Measurements from ENCODE around the gene ATP2A3. TPM values are rescaled to one million over a fixed set of nuclear protein-coding genes. Genes with fewer than 3 reads are reported as not detected.

ATP2A3 gene
- total RNA-seq, 2 donors from 2014 or later: 16.3 to 44.5 TPM

DNA sequence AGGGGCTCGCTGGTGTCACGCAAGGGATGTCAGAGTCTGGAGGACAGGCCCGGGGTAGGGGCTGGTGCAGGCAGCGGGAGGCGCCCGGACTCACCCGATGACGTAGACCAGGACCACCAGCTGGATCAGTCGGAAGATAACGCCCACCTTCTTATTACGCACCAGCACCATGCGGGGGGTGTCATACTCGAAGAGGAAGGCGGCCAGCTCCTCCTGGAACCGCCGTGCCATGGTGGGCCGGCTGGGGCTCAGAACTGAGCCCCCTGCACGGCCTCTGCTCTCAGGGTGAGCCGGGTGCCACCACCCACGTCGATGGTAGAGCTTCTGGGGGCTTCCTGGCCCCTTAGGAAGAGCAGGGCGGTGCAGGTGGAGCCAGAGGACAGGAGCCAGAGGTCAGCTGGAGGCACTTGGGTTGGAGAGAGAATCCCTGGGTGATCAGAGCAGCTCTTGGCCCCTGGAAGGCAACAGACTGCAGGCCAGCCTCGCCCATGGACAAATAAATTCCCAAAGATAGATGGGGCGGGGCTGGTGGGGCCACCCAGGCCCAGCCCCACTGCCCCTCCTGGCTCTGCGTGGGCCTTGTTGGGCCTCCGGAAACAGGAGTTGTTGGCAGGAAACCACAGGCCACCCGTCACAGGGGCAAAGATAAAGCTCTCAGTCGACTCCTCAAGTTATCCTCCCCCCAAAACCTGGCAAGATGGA, 48.1 kb downstream of the ATP2A3 start, which contains the start of gene P2RX1:
TSS of gene P2RX1 (minus strand) at position 471 of the 702 bp plus-strand sequence. CDS start at position 231, 240 bp downstream.
- DNase-seq (ENCODE audit: low spot score): no peak
- Histone ChIP-seq H3K36me3 (no peaks in the 10 kb centered on the region), H3K4me1 (replicated peaks) (no peaks in the 10 kb centered on the region), H3K4me3 (no peak within 1 kb of the TSS), H3K27ac (peak within 1 kb of the TSS in 1 of 2 donors; percentile 35), H3K9me3 (no peaks in the 10 kb centered on the region), H3K27me3 (replicated peaks; ENCODE audit: insufficient read depth) (no peaks in the 10 kb centered on the region)
- 70% methylated on average over 28 of the region's 28 CpGs for WGBS
- TF ChIP-seq, protein P1, sequence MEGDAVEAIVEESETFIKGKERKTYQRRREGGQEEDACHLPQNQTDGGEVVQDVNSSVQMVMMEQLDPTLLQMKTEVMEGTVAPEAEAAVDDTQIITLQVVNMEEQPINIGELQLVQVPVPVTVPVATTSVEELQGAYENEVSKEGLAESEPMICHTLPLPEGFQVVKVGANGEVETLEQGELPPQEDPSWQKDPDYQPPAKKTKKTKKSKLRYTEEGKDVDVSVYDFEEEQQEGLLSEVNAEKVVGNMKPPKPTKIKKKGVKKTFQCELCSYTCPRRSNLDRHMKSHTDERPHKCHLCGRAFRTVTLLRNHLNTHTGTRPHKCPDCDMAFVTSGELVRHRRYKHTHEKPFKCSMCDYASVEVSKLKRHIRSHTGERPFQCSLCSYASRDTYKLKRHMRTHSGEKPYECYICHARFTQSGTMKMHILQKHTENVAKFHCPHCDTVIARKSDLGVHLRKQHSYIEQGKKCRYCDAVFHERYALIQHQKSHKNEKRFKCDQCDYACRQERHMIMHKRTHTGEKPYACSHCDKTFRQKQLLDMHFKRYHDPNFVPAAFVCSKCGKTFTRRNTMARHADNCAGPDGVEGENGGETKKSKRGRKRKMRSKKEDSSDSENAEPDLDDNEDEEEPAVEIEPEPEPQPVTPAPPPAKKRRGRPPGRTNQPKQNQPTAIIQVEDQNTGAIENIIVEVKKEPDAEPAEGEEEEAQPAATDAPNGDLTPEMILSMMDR (IDR thresholded peaks at IDR 0.05): no peak
- TF ChIP-seq POLR2AphosphoS5 (IDR thresholded peaks at IDR 0.05) (no peak), POLR2A (IDR thresholded peaks at IDR 0.05) (no peak)
- intact Hi-C loops (cut with DNase I): loop anchor here (5.0 kb wide), 1 partner anchor 161 kb away; no protein-coding TSS in a partner anchor

DNA sequence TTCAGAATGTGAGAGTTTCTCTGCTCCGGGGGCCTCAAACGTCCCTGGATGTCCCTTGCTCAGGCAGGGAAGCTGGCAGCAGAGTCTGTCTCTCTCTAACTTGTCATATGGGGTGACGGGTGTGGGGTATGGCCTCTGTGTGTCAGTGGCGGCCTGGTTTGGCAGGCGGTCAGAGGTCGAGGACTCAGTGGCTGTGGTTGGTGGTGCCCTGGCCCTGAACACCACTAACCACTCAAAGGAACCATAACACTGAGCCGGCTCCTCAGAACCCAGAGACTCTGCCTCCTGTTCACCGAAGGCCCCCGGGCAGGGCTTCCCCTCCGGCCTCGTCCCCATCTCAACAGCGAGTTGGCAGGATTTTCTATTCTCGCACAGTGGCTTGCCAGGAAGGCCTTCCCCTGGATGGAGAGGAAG, 48.6 kb downstream of the ATP2A3 start:
- no peaks in the 10 kb centered on the region for H3K4me1 ChIP-seq (replicated peaks)
- DNase-seq (ENCODE audit: low spot score): no peak
- intact Hi-C loops (cut with DNase I): loop anchor here (5.0 kb wide), 1 partner anchor 162 kb away; no protein-coding TSS in a partner anchor
- H3K4me3 ChIP-seq: no peak overlapping the region
- no peaks in the 10 kb centered on the region for H3K36me3 ChIP-seq
- WGBS: 75% methylated on average over 13 of the region's 13 CpGs
- H3K27ac ChIP-seq: peak overlapping the region in 1 of 2 donors; percentile 35
- TF ChIP-seq POLR2AphosphoS5 (IDR thresholded peaks at IDR 0.05): no peak
- no peak for TF ChIP-seq POLR2A (IDR thresholded peaks at IDR 0.05)
- TF ChIP-seq, protein P1 (IDR thresholded peaks at IDR 0.05): no peak
- no peaks in the 10 kb centered on the region for H3K27me3 ChIP-seq (replicated peaks; ENCODE audit: insufficient read depth)
- no peaks in the 10 kb centered on the region for H3K9me3 ChIP-seq

DNA sequence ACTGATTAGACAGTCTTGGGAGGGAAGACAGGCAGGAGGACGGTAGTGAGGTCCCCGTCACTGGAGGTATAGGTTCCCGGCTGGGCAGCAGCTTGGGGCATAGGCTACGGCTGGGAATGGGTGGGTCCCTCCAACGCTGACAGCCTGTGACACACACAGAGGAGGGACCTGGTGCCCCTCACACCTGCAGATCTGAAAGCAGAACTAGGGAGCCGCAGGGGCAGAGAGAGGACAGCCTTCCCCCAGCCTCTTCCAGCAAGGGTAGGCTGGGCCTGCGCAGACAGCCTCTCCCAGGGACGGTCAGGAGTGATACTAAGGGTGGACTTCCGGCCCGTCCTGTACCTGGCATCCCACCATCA, 49.9 kb downstream of the ATP2A3 start:
- Histone ChIP-seq H3K27me3 (replicated peaks; ENCODE audit: insufficient read depth) (no peaks in the 10 kb centered on the region), H3K9me3 (no peaks in the 10 kb centered on the region), H3K36me3 (no peaks in the 10 kb centered on the region), H3K4me3 (no peak overlapping the region), H3K4me1 (replicated peaks) (no peaks in the 10 kb centered on the region), H3K27ac (no peak overlapping the region)
- DNase-seq (ENCODE audit: low spot score): no peak
- 100% methylated on average over 4 of the region's 10 CpGs for WGBS
- intact Hi-C loops (cut with DNase I): loop anchor here (5.0 kb wide), 2 partner anchors 52 to 93 kb away; no protein-coding TSS in a partner anchor
- TF ChIP-seq, protein P1 (IDR thresholded peaks at IDR 0.05): no peak
- TF ChIP-seq POLR2AphosphoS5 (IDR thresholded peaks at IDR 0.05) (no peak), POLR2A (IDR thresholded peaks at IDR 0.05) (no peak)

DNA sequence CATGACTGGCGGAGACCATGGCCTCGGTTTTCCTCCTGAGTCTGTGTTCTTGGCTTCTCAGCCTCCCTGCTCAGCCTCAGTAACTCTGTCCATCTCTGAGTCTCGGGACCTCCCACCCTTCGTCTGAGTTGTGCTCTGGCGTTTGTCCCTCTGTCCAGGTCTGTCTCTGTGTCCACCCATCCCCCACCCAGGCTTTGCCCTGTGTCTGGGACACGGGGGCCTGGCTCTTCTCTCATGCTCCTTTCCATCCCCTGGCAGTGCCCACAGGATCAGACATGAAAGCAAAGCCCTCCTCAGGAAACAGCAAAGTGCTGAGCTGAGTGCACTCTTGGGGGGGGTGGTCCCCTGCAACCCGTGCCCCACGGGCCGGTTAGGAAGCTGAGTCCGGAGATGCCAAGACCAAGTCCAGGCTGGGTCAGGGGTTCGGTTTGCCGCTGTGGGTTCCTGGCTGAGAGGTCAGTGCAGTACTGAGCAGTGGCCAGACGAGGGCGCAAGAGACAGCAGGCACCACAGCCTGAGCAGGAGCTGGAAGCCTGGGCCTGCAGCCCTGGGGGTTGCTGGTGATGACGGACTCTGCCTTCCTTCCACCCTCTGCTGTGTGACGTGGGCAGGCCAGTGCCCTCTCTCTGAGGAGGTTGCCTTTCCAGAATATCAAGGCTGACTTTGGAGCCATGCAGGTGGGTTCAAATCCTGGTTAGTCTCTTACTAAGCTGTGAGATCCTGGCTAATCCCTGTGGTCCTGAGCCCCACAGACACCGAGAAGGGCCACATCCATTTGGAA, 50.5 kb downstream of the ATP2A3 start:
- Histone ChIP-seq H3K27ac (no peak overlapping the region), H3K27me3 (replicated peaks; ENCODE audit: insufficient read depth) (no peaks in the 10 kb centered on the region), H3K4me1 (replicated peaks) (no peaks in the 10 kb centered on the region), H3K36me3 (no peaks in the 10 kb centered on the region), H3K9me3 (no peaks in the 10 kb centered on the region), H3K4me3 (no peak overlapping the region)
- intact Hi-C loops (cut with DNase I): loop anchor here (5.0 kb wide), 2 partner anchors 51 to 94 kb away; no protein-coding TSS in a partner anchor
- WGBS: 27% methylated on average over 17 of the region's 17 CpGs
- TF ChIP-seq POLR2A (IDR thresholded peaks at IDR 0.05): no peak
- TF ChIP-seq, protein P1 (IDR thresholded peaks at IDR 0.05): peak; percentile 82 to 95 (median 89)
- TF ChIP-seq POLR2AphosphoS5 (IDR thresholded peaks at IDR 0.05): peak; percentile 10
- peak; percentile 63 for DNase-seq (ENCODE audit: low spot score)

Data from prostate gland (tissue), 2 donors.